Measurements from ENCODE around the gene BARHL1. TPM values are rescaled to one million over a fixed set of nuclear protein-coding genes. Genes with fewer than 3 reads are reported as not detected.

BARHL1 gene
- total RNA-seq, 1 donor from 2014 or later = not detected

DNA sequence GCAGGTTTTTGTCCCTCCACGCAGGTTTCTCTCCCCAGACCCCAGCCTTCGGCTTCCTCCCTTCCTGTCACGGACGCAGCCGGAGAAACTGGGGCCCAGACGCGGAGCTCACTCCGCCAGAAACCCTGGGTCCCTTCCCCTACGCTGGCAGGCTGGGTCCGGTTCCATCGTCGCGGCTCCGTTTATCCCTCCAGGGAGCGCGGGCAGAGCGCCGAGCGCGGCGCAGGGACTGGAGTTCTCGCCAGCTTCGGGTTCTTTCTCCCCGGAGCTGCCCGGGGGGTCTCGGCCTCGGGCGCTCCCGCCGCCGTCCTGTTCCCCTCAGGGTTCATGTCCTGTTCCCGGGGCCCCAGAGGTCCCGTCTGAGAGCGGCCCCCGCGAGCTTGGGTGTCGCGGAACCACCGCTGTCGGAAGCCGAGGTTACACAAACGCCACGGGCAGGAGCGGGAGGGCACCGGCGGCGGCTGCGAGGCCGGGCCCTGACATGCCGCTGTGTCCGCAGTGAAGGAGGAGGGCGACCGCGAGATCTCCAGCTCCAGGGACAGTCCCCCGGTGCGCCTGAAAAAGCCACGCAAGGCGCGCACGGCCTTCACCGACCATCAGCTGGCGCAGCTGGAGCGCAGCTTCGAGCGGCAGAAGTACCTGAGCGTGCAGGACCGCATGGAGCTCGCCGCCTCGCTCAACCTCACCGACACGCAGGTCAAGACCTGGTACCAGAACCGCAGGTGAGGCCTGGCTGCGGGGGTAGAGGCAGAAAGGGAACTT, 4.6 kb downstream of the BARHL1 start:
- DNase-seq (ENCODE audit: low read depth) = no peak

DNA sequence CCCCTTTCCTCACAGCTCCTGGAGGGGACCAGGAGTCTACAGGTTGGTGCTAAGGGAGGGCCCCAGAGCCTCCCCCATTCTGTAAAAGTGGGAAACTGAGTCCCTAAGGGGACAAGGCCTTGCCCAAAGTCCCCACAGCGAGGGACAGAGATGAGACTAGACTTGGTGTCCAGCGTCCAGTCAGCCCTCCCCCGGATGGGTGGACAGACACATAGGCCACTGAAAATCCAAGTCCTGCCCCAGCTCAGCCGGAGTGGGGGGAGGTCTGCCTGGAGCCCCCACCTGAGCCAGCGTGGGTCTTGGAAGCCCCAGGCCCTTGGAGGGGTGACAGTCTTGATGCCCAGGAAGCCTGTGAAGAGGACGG, 5.2 kb downstream of the BARHL1 start:
- DNase-seq (ENCODE audit: low read depth) = no peak

DNA sequence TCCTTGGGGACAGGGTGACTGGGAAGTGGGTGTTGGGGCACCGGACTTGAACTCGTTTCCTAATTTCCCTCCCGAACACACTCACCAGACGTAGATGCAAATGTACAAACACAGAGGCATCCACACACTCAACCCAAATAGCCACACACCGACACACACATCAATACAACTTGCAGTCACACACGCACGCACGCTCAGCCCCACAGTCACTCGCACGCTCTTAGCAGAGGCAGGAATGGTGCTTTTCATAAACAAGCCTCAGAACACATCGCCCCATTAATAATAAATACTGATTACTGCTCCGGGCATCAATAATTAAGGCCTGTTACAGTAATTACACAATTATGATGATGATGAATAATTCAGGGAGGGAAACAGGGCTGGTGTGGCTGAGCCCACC, 5.7 kb downstream of the BARHL1 start:
- no peak for DNase-seq (ENCODE audit: low read depth)

DNA sequence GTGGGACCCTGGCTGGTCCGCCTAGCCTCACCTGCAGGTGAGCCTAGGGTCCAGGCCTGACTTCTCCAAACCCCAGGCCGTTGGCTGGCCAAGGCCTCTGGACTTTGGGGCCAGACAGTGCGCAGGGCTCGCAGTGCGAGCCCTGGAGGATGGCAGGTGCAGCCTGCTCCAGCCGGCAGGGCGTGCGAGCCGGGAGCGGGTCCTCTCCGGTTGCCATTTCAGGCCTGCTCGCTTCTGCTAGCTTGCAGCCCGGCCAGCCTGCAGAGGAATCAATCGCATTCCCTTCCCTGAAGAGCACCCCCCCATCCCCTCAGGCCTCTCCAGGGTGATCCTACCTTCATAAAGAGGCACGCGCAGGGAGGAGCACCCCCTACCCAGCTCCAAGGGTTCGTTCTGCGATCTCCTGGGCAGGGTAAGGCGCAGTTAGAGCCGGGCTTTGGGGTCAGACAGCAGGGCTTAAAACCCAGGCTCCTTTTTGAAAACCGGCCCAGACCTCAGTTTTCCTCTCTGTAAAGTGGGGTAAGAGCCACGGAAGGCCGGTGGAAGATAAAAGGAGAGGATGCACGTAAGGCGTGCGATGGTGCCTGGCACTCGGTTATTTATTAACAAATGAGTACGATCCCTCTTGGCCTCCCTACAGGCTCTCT, 6.2 kb downstream of the BARHL1 start:
- DNase-seq (ENCODE audit: low read depth) = no peak

DNA sequence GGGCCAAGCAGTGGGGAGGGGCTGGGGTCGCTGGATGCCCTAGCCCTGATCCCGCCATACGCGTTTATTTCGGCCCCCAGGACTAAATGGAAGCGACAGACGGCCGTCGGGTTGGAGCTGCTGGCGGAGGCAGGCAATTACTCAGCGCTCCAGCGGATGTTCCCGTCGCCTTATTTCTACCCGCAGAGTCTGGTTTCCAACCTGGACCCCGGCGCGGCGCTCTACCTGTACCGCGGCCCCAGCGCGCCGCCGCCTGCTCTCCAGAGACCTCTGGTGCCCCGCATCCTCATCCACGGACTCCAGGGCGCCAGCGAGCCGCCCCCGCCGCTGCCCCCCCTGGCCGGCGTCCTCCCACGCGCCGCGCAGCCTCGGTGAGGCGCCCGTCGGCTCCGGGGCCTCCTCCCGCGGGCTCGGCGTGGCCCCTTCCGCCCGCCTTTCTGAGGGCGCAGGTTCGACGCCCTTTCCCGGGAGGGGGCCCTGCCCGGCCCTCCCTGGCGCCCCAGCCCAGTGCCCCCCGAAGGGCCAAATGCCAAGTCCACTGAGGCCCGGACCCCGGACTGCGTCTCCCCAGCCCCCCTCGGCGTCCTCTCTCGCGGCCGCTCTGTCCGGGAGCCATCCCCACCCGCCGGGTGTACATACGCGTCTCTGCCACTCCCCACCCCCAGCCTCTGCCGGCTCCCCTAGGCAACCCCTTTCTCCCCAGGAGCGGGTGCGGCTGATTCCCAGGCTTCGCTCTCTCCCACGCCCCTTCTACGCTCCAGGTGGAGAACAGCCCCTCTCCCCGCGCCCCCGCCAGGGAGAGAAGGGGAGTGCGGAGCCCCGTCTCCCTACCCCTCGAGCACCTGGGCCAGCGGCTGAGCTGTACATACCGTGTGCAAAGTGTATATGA, 7.0 kb downstream of the BARHL1 start:
- DNase-seq (ENCODE audit: low read depth) = no peak

DNA sequence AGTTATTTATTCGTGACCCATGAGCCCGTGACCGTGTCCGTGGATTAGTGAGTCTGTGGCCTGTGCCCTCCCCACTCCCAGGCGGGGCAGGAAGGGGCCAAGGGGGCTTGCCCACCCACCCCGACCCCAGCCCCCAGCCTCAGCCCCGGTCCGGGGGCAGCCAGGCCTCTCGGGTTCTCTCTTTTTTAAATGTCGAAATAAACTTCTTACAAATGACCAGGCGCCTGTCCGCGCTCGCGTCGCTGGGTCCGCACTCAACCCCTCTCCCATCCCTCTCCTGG, 7.6 kb downstream of the BARHL1 start:
- DNase-seq (ENCODE audit: low read depth) = no peak

DNA sequence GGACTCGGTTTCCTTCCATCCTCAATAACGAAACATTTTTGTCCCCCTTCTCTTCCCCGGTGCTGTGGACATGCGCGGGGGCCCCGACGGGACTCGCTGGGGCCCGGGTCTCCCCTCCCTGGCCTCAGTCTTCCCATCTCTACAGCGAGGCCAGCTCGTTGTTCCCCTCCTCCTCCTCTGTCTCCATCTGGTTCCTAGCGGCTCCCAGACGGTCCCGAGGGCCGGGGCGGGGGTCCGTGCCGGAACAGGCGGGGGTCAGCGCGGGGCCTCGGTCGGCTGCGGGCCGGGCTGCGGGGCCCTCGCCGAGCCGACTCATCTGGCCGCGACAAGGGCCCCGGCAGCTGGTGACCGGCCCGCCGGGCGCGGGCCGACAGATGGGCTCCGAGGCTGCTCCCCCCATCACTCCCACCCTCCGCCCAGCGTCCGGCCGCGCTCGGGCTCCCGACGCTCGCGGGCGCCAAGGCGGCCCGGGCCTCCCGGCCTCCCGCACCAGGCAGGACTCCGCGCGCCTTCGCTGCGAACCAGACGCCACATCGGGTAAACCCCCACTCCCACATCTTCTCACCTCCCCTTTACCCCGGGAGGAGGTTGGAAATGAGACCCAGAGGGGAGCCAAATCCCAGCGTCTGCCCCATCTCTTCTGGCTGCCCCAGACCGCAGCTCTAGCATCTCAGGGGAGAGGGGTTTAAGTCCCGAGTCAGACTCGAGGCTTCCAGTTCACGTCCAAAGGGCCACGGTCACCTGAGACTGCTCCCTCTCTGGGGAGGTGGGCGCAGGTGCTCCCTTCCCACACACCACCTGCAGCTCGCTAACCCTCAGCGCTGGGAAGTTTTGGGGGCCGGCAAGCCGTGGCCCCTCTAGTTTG, 8.1 kb downstream of the BARHL1 start:
- DNase-seq (ENCODE audit: low read depth) = no peak

DNA sequence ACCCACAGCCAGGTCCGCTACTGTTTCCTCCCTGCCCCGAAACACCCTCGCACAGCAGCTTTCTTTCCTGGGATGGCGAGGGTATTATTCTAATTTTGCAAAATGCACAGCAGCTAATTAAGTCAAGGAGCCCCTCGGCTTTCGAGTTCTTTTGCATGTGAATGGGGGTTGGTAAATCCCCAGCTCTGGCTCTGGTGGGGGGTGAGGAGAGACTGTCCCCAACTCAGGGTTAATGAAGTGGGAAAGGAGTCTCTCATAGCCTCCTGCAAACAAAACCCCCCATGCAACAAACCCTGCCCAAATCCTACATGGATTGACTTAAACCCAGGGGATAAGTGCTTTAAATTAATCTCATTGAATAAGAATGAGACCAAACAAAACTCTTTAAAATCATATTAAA, 8.8 kb downstream of the BARHL1 start:
- DNase-seq (ENCODE audit: low read depth) = no peak

DNA sequence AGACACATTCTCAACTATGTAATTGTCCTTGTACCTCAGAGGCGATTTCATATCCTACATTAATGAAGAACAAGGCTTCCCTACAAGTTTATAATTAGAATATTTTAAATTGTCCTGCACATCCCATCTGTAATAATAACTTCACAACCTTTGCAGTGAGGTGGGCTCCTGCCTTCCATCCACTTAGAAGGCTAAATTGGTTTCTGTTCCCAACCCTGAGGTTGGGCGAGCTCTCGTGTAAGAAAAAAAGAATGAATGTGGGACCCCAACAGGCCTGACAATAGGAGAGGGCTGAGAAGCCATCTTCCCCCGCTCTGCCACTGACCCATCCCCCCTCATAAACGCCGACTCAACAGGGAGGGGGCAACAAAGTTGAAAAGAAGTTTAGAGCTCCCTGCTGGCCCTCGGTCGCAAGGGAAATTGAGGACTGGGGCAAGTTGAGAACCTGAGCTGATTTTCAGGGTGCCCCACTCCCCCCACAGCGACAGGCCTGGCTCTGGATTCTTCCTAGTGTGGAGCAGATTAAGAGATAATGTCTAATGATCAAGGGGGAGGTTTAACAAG, 9.4 kb downstream of the BARHL1 start:
- DNase-seq (ENCODE audit: low read depth) = no peak

DNA sequence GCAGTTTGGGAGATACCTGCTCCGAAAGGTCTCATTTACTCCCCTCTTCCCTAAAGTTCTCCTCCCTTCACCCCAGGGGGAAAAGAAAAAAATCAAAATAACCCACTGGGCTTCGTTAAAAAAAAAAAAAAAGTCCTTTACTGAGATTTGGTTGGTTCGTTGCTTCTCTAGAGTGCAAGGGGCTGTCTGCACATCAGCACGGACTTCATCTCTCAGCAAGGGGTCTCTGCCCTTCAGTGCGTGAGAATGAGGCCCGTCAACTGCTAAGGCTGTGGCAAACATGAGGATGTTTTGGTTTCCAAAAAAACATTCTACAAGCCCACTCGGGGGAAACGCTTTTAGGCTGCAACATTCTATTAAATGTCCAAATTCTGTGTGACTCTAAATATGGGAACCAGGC, 10.0 kb downstream of the BARHL1 start:
- no peak for DNase-seq (ENCODE audit: low read depth)

DNA sequence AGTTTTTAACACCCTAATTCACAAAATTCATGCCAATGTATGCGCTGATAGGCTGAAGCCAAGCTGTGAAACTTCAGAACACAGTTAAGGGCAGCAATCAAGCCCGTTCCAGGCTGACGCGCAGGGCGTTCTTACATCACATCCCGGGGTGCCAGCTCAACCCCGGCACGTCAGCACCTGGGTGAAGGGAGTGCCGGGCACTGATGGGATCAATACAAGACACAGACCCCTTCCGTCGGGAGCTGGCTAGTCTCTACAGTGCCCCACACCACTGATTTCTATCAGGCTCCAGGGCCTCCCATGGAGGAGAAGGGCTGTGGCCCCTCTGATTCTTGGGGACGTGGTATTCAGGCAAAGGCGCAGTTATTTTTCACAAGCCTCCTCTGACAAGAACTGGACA, 12.0 kb downstream of the BARHL1 start:
- DNase-seq (ENCODE audit: low read depth) = no peak

DNA sequence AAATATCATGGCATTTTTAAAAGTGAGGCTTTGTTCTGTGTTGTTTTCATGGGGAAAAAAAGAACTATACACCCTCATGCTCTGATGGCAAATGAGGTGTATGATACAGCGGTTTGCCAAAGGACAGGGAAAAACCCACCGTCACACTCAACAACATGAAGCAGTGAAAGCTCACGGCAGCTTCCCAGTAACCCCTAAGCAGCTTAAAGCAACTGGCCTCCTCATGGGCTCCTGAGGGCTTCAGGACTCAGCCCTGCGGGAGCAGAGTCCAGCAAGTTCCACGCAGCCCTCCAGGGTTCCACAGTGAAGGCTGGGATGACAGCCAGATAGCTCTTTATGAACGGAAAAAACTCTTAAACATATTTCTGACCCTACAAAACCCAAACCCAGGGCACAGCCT, 12.9 kb downstream of the BARHL1 start:
- DNase-seq (ENCODE audit: low read depth) = no peak

DNA sequence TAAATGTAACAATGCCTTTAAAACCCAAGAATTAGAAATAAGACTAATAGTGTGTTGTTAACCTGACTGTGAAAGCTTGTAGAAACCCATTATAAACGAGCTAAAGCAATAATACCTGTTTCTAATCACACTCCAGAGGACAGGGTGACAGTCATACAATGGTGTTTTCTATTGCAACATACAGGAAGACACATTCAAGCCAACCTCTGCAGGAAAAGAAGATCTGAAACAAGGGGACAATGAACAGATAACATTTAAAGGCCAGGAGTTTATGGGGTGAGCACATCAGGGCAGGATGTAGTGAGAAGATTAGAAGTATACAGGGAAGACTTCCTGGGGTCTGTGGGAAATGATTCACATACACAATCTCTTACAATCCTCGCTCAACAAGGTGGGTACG, 13.8 kb downstream of the BARHL1 start:
- DNase-seq (ENCODE audit: low read depth) = no peak

DNA sequence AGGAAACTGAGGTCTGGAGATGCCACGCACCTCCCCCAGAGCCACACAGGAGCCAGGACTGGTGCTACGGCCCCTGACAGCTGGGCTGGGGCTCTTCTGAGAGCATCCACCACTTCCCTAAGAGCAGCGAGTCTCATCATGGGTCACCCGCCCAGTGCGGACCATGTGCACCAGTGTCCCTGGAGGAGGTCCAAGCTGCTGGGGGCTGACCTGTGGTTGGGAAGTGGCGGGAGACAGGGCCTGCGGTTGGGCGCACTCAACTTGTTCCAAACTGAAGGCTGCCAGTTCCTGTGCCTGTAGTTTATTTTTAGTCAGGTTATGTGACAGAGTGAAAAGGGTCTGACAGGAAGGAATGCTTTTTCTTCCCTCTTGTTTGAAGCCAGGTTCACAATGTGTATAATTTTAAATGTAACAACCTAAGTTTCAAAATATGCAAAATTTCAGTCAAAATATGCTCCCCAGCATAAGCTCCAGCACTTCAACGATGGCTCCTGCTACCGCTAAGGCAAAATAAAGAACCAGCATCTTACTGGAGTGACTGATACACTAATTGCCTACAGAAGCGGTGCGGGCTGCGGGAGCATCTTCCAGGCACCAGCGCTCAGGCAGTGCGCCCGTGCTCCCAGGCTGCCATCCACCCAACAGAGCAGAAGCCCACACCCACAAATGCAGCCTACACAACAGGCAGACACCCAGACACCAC, 14.8 kb downstream of the BARHL1 start:
- DNase-seq (ENCODE audit: low read depth) = no peak

DNA sequence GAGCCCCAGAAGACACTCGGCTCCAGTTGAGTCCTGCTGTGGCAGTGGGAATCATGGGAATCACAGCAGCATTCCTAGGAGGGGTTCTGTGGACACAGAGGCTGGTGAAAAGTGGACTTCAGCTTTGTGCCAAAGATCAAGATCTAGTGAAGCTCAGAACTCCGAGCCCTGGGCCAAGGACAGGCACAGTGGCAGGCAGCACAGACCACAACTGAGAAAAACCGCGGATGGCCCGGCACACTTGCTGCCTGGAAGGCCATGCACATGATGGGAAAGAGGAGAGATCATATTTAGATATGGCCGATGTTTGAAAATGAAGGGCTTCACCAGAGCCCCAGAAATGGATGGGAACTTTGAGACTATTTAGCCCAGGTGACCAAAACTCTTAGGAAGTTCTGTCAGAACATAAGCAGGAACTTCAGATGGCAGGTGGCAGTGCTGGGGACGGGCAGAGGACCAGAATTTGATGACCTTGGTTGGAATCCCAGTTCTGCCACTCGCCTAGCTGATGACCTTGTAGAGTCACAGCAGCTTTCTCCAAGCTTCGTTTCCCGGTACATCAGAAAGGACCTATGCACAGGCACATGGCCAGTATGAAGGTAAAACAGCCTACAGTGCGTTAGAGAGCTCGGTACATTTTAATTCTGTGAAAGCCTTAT, 18.0 kb downstream of the BARHL1 start:
- DNase-seq (ENCODE audit: low read depth) = no peak

DNA sequence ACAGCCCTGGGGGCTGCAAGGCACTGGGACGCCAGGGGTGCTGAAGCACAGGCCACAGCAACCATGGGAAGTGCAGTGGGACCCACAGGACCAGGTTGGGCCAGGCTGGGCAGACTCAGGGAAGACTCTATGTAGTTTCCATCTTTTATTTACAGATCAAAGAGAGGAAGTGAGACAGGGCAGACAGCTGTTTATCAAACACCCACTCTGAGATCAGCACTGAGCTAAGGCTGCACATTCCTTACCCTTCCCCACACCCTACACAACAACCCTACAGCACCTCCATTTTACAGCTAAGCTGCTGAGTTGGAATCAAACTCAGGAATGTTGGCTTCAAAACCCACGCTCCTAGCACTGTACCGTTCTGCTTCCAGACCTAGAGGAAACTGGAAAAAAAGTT, 19.8 kb downstream of the BARHL1 start:
- DNase-seq (ENCODE audit: low read depth) = no peak

DNA sequence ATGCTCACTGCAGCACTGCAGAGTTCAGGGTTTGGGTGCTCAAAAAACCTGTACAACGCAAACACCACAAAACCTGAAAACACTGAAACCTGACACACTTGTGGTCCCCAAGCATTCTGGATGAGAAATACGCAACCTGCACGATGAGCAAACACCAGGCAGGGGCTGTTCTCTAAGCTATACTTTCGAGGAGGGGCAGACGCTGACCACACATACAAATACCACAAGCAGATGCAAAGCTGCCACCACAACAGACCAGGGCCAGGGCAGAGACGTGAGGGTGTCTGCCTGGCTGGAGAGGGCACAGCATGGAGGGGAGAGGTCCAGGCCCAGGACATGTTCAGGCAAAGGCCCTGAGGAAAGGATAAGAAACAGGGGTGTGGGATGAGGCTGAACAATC, 23.0 kb downstream of the BARHL1 start:
- DNase-seq (ENCODE audit: low read depth) = no peak

DNA sequence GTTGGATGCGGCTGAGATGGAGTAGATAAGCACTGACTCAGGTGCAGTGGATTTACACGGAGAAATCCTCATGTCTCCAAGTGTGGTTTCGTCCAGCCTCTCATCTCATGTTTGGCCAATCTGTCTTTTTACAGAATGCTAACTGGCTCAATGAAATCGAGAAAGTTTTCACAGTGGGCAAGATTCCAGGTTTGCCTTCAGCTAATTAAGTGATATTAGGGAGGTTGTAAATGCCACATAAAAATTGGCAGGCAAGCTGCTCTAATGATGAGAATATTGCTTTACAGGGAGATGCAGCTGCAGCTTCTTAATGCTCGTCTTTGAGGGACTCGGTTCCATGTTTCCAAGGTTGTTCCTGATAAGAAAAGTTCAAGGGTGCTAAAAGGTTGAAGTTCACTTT, 23.7 kb downstream of the BARHL1 start:
- DNase-seq (ENCODE audit: low read depth) = no peak

DNA sequence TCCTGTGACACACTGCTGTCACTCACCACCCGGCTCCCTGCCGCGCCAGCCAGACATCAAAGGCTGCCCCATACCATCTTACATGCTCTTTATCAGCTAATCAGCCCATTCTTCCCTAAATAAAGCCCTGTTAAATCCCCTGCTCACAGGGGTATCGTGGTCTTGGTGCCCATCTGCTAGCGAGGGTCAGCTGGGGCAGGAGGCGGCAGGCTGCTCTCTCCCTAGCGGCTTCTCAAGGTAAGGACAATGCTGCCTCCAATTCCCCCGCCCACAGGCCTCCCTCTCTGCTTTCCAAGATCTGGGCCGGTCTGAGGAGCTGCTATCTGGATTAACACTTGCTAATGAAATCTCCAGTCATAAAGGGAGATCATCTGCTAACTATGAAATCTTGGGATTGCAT, 26.8 kb downstream of the BARHL1 start:
- DNase-seq (ENCODE audit: low read depth) = no peak

DNA sequence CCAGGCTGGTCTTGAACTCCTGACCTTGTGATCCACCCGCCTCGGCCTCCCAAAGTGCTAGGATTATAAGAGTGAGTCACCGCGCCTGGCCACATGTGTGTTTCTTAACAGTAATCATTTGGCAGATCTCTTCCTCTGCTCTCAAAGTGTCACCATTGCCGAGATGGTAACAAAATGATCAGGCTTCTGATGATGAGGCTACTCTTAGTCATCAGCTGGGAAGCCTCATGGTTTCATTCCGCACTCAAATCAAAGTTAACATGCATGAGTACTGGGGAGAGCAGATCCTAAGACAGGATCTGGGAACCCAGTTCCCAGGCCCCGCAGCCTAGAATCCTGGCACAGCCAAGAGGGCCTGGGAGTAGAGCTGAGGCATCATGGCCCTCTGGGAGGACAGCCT, 27.4 kb downstream of the BARHL1 start:
- no peak for DNase-seq (ENCODE audit: low read depth)

DNA sequence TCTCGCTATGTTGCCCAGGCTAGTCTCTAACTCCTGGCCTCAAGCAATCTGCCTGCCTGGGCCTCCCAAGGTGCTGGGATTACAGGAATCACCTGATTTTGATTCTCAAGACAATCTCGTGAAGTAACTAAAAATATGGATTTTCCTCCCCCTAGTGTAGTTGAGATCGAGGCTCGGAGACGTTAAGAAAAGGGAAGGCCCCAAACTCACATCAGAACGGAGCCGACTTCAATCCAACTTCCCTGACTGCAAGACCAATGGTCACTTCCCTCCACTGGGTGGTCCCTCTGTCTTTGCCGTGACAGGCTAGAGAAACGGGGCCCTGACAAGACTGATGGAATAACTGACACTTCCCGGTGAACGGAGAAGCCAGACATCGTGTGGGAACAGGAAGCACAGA, 28.3 kb downstream of the BARHL1 start:
- no peak for DNase-seq (ENCODE audit: low read depth)
